ENCODE measurements around the gene MINK1. TPM values are rescaled to one million over a fixed set of nuclear protein-coding genes. Genes with fewer than 3 reads are reported as not detected.

The MINK1 gene
- total and polyA plus RNA-seq, 2 of the 8 experiments (the other 6 are each of a cell fraction or from before 2014, with no cell fraction given): 26.9 to 77.7 TPM

DNA sequence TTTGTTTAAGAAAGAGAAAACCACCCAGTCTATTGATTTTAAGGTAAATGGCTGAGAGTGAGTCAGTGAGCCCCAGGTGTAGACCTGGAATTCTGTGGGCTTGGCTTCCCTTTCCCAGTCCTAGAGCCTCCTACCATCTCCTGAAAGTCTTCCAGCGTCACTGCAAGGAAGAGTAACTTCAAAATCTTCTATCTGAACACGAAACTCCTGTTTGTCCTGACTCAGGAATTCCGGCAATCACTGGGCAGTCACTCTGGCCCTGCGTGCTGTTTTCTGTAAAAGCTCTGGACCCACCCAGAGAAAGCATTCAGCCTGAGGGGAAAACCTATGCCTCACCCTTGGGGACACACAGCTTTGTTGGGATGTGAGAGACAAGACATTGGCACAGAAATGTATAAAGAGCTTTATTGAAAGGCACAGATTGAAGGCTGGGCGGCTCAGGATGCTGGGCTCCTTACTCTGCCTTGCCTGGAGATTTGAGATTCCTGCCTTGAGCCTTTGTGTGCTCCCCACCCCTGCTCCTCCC, 15.9 kb downstream of the MINK1 start:
- H3K4me2 ChIP-seq (ENCODE audit: insufficient read depth in 1 of 2, low read depth in 2 of 2, low read length in 2 of 2): peak overlapping the region; percentile 47 to 58
- no peaks in the 10 kb centered on the region for H4K20me1 ChIP-seq (replicated peaks in 1 of 2; ENCODE audit: control insufficient read depth in 1 of 2, insufficient read depth in 2 of 2, low read length in 2 of 2)
- no peak overlapping the region for H2AFZ ChIP-seq (ENCODE audit: low read length)
- H3K56ac ChIP-seq (replicated peaks; ENCODE audit: insufficient read length, low read depth, low read length): no peak overlapping the region
- no peaks in the 10 kb centered on the region; a peak in 1 of 8 replicates for H3K36me3 ChIP-seq (ENCODE audit: control insufficient read depth in 2 of 4, insufficient read depth in 4 of 4, low read length in 3 of 4)
- peaks cover 17% of the 10 kb centered on the region for H3K79me1 ChIP-seq (ENCODE audit: low read depth, low read length)
- no peak overlapping the region for H3K14ac ChIP-seq (ENCODE audit: insufficient read length)
- no peak overlapping the region for H2BK20ac ChIP-seq (ENCODE audit: low read length)
- DNase-seq (ENCODE audit: low read depth in 1 of 2, low spot score in 2 of 2): peak in 1 of 2 experiments; percentile 47
- H2AK5ac ChIP-seq (ENCODE audit: low read depth, low read length): no peak overlapping the region
- peaks cover 4 to 59% of the 10 kb centered on the region in 2 experiments for H3K79me2 ChIP-seq (ENCODE audit: control insufficient read depth in 1 of 2, insufficient read depth in 2 of 2, low read length in 2 of 2)
- H4K8ac ChIP-seq (ENCODE audit: extremely low read depth, insufficient read depth, low read length): peak overlapping the region; percentile 28; the same call in 1 of the 2 replicates
- peak overlapping the region; percentile 57 for H2BK120ac ChIP-seq (replicated peaks; ENCODE audit: low read depth, low read length)
- H2BK5ac ChIP-seq (ENCODE audit: low read depth, low read length): peak overlapping the region; percentile 84
- no peaks in the 10 kb centered on the region for H3K9me3 ChIP-seq (ENCODE audit: insufficient read depth in 2 of 2, low read depth in 1 of 2, low read length in 1 of 2)
- peak overlapping the region in 2 of 4 experiments; percentile 31 to 42; a peak in 4 of 7 replicates for H3K9ac ChIP-seq (replicated peaks in 1 of 4; ENCODE audit: extremely low read depth in 1 of 4, low read depth in 3 of 4, low read length in 3 of 4)
- H3K27ac ChIP-seq (ENCODE audit: low read depth, low read length): peak overlapping the region; percentile 73
- H3K4me3 ChIP-seq (ENCODE audit: extremely low read depth in 1 of 4, insufficient read depth in 2 of 4, low read depth in 3 of 4, low read length in 4 of 4): peak overlapping the region in 1 of 4 experiments; percentile 32; a peak in 1 of 8 replicates
- no peak overlapping the region for H3K23ac ChIP-seq (ENCODE audit: insufficient read length)
- H3K27me3 ChIP-seq (replicated peaks in 1 of 4; ENCODE audit: control insufficient read depth in 3 of 4, extremely low read depth in 1 of 4, insufficient read depth in 3 of 4, low read length in 3 of 4): no peaks in the 10 kb centered on the region
- FAIRE-seq: no peak
- peak overlapping the region; percentile 52 for H2BK12ac ChIP-seq (ENCODE audit: low read depth, low read length)
- WGBS, 2 experiments (ENCODE audit: extremely low coverage in 1 of 2, insufficient coverage in 1 of 2, insufficient read length in 1 of 2, insufficient replicate concordance in 2 of 2, low coverage in 1 of 2, low lambda C conversion rate in 2 of 2, missing lambda C conversion rate in 1 of 2): 56% methylated on average over 5 of the region's 5 CpGs; no CpG with 5 or more reads in 1 of the 2 experiments
- H4K5ac ChIP-seq (ENCODE audit: insufficient read length, low read depth, low read length): peak overlapping the region; percentile 38
- no peak for TF ChIP-seq EP300 (IDR thresholded peaks at IDR 0.05; ENCODE audit: borderline replicate concordance in 1 of 2, low read depth in 2 of 2, low read length in 2 of 2)
- TF ChIP-seq EGR1 (IDR thresholded peaks at IDR 0.05; ENCODE audit: borderline replicate concordance, low read depth, low read length): no peak
- TF ChIP-seq SP1 (IDR thresholded peaks at IDR 0.05; ENCODE audit: low read depth, low read length): 0 out of 2 replicates have a peak, but pooled peaks have one; percentile 23
- H3K4ac ChIP-seq (replicated peaks; ENCODE audit: insufficient read length, low read depth, low read length): peak overlapping the region; percentile 27
- peak overlapping the region; percentile 78; the same call in 1 of the 2 replicates for H3K18ac ChIP-seq (ENCODE audit: extremely low read depth, low read length)
- H2BK15ac ChIP-seq (ENCODE audit: low read length): 0 out of 2 replicates have a peak overlapping the region, but pooled peaks have one; percentile 12
- ChIA-PET CTCF (ENCODE audit: partially characterized antibody) (interaction anchor here (0.5 to 1.4 kb wide), 4 partner anchors 12 to 81 kb away, joined by 3 to 5 read pairs (median 4); no protein-coding TSS in a partner anchor), POLR2A (ENCODE audit: partially characterized antibody) (interaction anchor here (0.6 to 3.1 kb wide), 9 partner anchors 10 to 77 kb away, joined by 3 to 15 read pairs (median 3); no protein-coding TSS in a partner anchor)
- H3K4me1 ChIP-seq (replicated peaks in 1 of 4; ENCODE audit: control insufficient read depth in 3 of 4, insufficient read depth in 4 of 4, low read length in 3 of 4): peaks cover 11 to 32% (median 25%) of the 10 kb centered on the region in 4 experiments
- H3K23me2 ChIP-seq (ENCODE audit: low read depth, low read length): peaks cover 7% of the 10 kb centered on the region; the same call in 1 of the 2 replicates
- H4K91ac ChIP-seq (replicated peaks; ENCODE audit: insufficient read length, low read length): peak overlapping the region; percentile 83
